GM18499 (cell line): Measurements from ENCODE around the gene HMGN4.
"Not testable (repeated sequence)": the region's sequence is repeated elsewhere in the genome, so short reads cannot be mapped to it uniquely, and the experiment has no call there.

ENCODE experiments used
- ATAC-seq: cut with Tn5 transposase; IDR thresholded peaks from one replicate; pipeline ENCODE4 v1.9.1; 2021; ENCODE audit warnings: moderate number of reproducible peaks; ENCODE audit not compliant: insufficient read depth, unreplicated experiment

HMGN4 gene

DNA sequence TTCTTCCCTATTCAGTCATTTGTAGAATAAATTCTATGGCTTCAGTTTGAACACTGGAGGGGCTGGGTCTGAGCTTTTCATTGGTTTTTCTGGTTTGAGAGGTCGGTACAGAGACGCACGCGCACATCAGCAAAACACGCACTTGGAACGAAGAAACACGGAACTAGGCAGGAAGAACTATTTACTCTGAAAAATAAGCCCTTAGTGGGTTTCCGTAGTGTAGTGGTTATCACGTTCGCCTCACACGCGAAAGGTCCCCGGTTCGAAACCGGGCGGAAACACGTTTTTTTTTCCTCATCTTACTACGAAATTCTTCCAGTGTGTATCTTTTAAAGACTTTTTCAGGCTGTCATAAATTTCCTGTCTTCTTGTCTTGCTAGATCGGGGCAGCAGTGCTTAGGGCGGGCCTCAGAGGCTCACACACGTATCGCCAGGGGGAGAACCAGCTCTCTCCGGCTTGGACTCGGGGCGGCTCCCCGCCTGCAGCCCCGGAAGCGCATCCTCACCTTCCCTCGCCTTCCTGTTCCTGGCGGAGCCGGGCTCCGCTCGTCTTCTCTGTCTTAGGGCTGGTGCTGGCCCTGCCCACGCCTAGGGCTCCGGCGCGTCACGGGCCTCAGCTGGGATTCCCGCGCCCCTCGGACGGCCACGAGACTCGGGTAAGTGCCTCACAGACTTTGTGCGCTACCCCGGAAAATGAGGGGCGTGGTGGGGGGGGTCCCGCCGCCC, at the start of gene HMGN4:
Gene HMGN4, plus strand, starts transcription at position 521 of the 726 bp plus-strand sequence. CDS start 6,841 bp downstream, outside the sequence.
- peak; percentile 37 for ATAC-seq

DNA sequence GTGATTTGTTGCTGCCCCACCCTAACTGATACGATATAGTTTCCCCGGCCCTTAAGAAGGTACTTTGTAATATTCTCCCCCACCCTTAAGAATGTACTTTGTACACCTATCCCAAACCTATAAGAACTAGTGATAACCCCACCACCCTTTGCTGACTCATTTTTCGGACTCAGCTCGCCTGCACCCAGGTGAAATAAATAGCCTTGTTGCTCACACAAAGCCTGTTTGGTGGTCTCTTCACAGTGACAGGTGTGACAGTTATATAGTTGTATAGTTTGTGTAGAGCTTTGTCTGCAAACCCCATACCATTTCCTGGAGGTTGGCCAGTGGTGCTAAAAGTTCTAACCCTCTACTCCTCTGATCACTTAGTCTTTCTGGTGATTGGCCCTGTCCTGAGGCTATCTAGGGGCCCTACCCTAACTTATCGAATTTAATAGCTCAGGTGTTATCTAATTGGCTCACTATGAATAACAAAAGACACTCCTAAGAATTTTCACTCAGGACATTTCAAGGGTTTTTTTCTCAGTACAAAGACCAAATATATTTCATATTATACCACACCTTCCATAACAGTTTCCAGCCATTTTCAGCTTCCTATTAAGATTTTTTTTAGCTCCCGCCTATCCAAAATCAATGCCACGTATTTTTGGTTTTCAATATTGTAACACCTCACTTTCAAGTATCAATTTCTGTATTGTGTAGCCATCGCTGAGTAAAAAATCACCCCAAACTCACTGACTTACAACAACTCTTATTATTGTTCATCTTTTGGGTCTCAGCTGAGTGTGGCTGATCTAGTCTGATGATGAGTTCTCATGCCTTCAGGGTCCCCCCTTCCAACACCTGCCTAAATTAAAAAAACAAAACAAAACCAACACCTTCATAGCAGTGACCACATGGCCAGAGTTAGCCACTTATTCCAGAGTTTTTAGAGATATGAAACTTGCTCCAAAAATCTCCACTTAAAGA, 47.9 kb upstream of the HMGN4 start:
- ATAC-seq: no peak

DNA sequence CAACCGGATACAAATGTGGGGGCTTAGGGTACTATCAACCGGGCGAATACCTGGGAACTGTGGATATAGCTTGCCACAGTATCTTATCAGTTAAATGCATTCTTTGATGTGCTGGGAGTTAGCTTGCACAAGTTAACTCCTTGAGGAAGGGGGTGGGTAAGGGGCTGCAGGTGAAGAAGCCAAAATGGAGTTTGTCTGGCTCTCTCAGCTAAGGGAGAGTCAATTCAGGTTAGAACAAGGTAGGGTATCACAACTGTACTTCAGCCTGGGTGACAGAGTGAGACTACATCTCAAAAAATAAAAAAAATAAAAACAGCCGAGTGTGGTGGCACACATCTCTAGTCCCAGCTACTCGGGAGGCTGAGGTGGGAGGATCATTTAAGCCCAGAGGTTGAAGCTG, 46.6 kb upstream of the HMGN4 start:
- ATAC-seq: no peak

DNA sequence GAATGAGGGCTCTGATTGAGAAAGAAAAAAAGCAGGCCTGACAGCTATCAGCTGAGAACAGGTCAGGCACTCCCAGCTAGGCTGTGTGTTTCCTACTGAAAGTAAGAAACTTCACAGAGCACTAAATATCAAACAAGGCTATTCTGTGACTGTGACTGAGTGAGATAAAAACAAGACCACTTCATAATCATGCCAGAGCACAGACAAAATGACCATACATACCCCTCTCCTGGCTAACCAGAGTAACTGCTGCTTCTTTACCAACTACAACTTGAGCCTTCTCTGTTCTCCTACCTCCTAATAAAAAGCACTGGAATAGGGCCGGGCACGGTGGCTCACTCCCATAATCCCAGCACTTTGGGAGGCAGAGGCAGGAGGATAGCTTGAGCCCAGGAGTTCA, 44.9 kb upstream of the HMGN4 start:
- ATAC-seq: no peak

DNA sequence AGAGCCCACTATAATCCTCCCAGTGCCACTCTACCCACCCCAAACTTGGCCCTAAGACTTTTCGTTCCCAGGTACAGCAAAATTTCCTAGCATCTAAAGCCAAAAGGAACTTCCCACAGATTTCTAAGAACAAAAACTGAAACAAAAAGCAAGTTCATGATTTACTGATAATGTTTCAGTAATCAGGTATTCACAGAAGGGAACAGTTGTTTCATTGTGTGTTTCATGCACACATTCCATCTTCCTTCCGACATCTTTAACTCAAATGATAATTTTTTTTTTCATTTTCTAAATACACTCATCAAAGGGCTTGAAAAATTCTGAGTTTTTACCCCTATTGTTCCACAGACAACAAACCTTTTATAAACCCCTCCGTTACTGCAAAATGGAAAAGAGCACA, 44.0 kb upstream of the HMGN4 start:
- ATAC-seq: no peak

DNA sequence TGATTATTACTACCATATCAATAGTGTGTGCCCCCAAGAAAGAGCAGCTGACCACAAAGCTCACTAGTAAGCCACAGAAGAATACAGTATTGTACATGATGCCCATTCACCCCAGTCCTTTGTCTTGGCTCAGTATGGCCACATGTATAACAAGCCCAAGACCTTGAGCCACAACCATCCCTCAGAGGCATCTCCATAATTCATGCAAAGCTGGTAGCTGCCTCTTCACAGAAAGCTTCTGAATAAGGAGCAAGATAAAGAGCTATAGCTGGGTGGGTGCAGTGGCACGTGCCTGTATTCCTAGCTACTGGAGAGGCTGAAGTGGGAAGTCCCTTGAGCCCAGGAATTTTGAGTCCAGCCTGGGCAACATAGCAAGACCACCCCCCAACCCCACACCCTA, 42.9 kb upstream of the HMGN4 start:
- no peak for ATAC-seq

DNA sequence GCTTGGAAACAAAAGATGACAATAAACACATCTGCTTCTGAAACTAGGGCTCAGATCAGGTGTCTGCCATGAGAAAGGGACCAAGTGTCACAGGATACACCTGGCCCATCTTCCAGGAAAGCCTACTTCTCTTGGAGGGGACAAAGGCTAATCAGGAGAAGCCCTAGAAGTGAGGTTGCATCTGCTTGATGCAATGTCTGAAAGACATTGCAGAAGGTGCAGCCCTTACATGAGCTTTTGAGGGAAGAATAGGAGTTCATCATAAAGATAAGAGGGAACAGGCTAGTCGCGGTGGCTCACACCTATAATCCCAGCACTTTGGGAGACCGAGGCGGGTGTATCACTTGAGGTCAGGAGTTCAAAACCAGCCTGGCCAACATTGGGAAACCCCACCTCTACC, 40.6 kb upstream of the HMGN4 start:
- no peak for ATAC-seq

DNA sequence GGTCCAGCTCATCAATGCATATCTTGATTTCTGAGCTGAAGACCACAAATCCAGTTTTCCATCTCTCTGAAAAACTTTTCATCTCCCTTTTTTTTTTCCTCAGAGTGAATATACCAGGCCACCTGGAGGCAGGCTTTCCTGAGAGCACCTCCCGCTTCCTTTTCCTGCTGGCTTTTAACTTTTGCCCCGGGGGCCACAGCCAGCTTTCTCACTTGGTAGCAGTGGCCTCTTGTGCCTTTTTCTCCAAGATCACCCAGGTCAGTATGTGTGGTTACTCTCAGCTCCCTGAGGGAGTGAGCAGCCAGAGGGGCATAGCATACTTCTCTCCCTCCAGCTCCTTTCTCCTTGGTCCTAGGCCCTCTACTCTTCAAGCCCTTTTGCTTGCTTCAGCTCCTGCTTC, 38.1 kb upstream of the HMGN4 start, which contains the start of gene BTN1A1:
Gene BTN1A1, plus strand, starts transcription at position 202 of the 400 bp plus-strand sequence. CDS start 984 bp downstream, outside the sequence.
- no peak for ATAC-seq

DNA sequence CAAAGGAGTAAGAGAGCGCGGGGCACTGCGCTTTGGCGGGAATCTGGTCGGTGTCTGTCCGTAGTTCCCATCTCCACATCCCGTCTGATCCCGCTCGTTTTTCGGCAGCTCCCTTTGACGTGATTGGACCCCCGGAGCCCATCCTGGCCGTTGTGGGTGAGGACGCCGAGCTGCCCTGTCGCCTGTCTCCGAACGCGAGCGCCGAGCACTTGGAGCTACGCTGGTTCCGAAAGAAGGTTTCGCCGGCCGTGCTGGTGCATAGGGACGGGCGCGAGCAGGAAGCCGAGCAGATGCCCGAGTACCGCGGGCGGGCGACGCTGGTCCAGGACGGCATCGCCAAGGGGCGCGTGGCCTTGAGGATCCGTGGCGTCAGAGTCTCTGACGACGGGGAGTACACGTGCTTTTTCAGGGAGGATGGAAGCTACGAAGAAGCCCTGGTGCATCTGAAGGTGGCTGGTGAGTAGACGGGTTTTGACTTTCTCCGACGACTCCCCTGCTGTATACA, 36.6 kb upstream of the HMGN4 start:
- no peak for ATAC-seq

DNA sequence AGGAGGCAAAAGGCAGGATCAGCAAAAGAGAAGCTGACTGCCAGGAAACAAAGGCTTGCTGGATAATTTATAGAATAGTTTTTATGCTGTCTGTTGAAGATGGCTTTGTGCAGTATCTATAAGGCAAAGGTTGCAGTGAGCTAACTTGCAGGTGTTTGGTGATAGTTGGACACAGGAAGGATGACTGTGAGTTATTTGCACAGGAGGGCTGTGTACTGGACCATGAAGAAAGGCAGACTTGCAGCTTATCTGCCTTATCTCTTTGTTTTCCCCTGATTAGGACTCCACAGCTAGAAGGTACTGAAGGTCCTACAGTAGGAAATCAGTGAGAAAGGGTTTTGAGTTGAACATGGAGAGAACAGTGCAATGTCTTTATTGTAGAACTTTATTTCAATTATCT, 36.0 kb upstream of the HMGN4 start:
- ATAC-seq: no peak

DNA sequence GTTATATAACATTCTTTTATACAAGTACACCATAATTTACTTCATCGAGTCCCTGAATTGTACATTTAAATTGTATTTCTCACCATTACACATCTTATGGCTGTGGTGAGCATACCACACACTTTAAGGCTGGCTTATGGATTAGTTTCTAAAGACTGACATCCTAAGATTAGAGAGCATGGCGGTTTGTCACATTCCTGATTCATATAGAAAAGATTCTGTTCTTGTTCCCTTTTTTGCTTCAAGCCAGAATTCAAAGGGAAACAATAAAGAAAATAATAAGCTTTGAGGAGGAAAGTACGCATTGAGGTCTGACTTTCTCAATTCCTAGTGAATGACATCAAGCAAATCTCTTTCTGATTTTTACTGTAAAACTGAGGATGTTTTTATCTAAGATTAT, 35.5 kb upstream of the HMGN4 start:
- no peak for ATAC-seq

DNA sequence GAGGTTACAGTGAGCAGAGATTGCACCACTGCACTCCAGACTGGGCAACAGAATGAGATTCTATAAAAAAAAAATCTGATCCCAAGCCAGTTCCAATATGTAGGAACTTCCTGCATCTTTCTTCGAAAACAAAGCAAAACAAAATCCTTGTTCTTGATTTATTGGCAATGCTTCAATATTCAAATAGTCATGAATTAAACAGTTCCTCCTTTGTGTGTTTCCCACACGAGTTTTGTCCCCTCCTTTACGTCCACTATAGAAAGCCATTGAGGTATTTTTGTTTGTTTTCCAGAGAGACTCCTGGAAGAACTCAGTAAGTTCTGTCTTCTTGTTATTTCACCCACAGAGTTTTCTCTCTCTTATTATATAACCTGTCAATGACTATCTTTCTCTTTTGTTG, 30.5 kb upstream of the HMGN4 start:
- ATAC-seq: no peak

DNA sequence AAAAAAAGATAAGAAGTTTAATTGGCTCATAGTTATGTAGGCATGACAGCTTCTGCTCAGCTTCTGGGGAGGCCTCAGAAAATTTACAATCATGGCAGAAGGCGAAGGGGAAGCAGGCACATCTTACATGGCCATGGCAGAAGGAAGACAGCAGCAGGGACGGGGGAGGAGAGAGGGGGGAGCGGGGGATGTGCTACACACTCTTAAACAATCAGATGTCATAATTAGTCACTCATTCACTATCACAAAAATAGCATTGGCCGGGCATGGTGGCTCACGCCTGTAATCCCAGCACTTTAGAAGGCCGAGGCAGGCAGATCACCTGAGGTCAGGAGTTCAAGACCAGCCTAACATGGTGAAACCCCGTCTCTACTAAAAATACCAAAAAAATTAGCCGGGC, 27.1 kb upstream of the HMGN4 start:
- ATAC-seq: not testable (repeated sequence)

DNA sequence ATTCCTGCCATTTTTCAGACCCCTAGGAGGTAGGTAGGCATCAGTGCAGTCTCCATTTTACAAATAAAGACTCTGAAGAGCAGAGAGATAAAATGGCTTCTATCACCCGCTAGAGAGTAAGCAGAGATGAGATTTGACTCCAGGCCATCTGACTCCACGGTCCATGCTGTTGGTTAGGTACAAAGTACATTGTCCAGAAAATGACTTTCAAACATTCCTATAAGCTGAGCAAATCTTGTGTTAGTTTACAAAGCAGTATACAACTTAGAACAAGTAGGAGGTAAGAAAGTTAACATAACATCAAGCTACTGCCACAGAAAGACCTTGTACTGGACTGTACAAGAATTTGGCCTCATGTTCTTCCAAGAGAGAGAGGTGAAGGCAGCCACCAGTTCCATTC, 23.2 kb upstream of the HMGN4 start:
- no peak for ATAC-seq

DNA sequence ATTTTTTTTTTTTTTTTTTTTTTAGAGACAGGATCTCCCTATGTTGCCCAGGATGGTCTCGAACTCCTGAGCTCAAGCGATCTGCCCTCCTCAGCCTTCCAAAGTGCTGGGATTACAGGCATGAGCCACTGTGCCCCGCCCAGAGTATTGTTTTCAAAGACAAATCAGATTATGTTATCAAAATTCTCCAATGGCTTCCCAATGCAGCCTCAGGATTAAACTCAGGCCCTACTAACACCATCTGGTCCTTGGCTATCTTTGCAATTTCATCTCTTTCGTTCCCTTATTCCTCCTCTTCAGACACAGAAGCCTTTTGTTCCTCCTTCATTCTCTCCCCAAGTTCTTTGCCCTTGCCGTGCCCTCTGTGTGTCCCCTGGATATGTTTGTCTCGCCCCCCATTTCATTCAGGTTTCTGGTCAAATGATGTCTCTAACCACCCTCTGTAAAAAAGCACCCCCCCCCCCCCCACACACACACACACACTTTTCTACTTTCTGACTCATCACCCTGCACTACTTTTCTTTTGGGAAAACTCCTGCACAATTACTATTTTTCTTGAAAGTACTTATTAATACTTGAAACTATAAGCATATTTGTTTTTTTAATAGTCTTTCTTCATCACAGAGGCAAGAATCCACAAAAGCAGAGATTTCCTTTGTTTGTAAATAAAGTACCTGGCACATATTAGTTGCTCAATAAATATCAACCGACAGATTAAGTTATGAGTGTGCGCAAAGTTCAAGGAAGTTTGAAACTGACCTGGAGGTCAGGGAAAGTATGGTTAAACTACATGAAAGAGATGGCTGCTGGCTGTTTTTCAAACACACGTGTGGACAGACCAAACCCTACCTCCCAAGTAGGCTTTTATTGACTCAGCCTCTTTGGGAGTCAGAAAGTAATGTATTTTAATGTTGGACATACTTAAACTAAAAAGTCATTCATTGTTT, 21.4 kb upstream of the HMGN4 start:
- no peak for ATAC-seq

DNA sequence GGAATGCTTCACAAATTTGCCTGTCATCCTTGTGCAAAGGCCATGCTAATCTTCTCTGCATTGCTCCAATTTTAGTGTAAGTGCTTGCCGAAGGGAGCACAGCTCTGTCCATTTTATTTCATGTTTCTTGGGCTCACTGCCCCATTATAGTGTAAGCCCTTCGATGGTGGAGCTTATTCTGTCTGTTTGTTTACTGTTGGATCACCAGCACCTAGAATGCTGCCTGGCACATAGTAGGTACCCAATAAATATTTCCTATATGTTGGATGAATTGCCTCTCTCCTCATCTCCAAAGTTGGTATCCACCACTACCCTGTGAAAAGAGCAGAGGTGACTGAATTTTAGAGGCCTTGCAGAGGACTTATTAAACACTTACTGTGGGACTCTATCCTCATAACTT, 18.8 kb upstream of the HMGN4 start:
- ATAC-seq: no peak

DNA sequence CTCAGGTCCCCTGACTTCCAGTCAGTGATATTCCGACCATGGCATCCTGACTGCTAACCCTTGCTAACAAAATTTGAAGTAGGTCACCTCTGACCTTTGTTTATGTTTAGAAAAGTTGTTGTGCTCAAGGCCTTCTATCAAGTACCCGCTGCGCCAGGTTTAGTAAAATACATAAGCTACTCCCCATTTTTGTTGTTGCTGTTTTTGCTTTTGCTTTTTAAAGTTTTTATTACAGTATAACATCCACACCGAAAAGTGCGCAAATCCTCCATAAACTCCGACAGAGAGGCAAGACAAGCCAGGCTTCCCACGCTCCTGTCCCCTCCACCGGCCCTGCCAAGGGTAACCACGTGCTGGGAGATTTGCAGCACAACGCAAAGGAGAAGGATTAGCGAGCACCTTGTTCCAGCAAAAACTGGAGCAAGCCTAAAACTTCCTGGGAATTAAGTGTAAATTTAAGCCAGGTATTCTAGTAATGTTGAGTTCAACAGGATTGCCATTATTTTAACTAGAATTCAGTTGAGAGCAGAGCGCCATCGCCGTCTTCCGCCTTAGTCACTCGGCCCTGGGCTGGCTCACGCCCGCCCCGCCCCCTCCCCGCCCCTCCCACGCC, 17.8 kb upstream of the HMGN4 start:
- no peak for ATAC-seq

DNA sequence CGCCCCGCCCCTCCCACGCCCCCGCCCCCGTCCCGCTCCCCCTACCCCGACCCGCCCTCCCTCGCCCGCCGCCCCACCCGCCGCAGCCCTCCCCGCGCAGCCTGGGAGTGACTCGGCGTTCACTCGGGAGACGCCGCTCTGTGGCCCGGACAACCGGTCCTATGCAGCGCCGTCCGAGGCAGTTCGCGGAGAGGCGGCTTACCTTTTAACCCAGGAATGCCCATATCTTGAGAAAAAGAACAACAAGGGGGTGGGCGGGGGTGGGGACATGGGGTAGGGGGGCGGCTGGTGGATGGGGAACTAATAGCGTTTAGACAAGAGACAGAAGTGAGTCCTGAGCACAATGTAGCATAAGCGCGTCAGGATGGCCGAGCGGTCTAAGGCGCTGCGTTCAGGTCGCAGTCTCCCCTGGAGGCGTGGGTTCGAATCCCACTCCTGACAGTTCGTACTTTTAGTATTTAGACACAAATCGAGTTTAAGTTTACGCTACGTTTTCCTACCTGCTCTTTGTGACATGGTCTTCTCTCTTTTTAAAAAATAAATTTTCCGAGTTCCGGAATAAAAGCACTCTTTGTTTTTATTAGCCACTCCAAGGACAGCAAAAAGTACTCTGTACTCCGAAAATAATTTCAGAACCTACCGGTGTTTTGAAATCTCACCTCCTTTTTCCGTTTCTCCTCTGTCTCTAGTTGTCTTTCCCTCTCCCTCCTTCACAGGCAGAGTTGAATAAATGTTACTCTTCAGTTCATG, 17.1 kb upstream of the HMGN4 start:
- ATAC-seq: peak; percentile 39
